GM18909 (cell line): Measurements from ENCODE around the gene TMPRSS13.

Experiments
- ATAC-seq: cut with Tn5 transposase; IDR thresholded peaks from one replicate; pipeline ENCODE4 v1.9.1; 2021; ENCODE audit warnings: mild to moderate bottlenecking; ENCODE audit not compliant: unreplicated experiment, poor library complexity

TMPRSS13 gene

GRCh38 chr11:117914991-117915618 lies 14.1 kb downstream of the TMPRSS13 start:
- ATAC-seq = no peak

GRCh38 chr11:117914398-117914761 lies 14.8 kb downstream of the TMPRSS13 start:
- no peak for ATAC-seq

- ATAC-seq = no peak
These were observed 15.3 kb downstream of the TMPRSS13 start for GRCh38 chr11:117913736-117914397.

- ATAC-seq = no peak
These were observed 16.7 kb downstream of the TMPRSS13 start for GRCh38 chr11:117912497-117912896.

GRCh38 chr11:117911694-117912093 lies 17.5 kb downstream of the TMPRSS13 start:
- ATAC-seq = no peak

GRCh38 chr11:117910941-117911655 lies 18.1 kb downstream of the TMPRSS13 start:
- no peak for ATAC-seq

DNA sequence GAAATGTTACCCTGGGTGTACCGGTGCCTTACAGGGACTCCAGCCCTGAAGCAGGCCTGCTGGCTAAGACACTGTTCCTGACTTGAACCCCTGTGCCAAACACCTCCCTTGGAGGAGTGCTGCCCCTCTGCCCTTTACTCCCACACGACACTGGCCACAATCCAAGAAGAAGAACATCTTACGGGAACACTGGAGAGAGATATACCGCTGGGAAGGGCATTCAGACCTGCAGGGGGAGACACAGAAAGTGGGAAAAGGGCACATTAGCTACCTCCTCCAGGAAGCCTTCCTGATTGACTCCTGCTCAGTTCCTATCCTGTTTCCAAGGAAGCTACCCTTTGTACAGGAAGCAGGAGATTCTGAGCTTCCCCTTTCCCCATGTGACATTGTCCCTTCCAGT lies 18.7 kb downstream of the TMPRSS13 start:
- no peak for ATAC-seq

- no peak for ATAC-seq
These were observed 19.4 kb downstream of the TMPRSS13 start for GRCh38 chr11:117909611-117910382.

DNA sequence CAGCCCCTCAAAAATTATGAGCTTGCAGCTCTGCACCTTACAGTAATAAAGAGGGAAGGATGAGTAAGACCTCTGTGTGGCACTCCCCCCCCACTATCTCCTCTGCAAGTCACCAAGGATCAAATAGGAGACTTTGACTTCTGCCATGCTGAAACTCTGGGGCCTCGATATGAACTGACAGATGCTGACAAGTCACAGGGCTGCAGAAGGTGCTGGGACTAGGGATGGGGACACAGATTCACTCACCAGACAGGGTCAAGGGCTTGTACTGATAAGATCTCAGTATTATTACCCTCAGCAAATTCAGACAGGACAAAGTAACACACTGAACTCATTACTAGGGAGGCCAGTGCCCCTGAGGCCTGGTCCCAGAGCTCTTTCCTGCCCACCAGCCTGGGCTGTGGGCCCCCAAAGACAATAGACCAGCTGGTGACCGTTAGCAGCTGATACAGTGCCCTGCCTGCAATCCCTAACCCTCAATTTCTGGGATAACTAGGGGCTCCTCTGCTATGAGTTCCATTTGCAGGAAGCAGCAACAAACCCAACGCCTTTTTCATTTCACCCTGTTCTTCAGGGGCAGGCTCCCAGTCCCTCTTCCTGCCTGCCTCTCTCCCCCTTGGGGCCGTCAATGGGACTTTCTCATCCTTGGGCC lies 20.1 kb downstream of the TMPRSS13 start:
- ATAC-seq = no peak

DNA sequence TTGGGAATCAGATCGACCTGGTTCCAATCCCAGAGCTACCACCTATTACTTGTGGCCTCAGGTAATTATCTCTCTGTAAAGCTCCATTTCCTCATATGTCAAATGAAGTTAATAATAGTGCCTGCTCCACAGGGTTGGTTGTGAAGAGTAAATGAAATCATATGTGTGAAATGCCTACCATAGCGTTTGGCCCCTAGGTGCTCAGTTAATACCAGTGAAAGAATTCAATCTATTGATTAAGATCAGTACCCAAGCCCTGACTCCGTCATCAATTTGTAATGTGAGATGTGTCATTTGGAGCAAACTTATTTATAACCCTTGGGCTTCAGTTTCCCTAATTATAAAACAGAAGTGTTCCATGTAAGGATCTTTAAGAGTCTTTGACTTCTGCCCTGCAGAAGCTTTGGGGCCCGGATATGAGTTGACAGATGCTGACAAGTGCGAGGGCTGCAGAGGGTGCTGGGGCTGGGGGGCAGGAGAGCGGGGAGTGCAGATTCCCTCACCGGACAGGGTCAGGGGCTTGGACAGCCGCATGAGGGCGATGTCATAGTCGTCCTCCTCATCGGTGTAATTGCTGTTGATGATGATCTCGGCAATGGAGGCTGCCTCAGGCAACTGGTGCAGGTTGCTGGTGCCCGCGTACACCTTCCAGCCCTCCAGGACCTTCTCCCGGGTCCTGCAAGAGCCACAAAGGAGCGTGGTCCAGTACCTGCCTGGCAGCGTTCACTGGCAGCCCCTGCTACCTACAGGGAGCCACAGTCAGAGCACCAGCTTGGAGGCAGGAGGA lies 20.9 kb downstream of the TMPRSS13 start:
- ATAC-seq = no peak

DNA sequence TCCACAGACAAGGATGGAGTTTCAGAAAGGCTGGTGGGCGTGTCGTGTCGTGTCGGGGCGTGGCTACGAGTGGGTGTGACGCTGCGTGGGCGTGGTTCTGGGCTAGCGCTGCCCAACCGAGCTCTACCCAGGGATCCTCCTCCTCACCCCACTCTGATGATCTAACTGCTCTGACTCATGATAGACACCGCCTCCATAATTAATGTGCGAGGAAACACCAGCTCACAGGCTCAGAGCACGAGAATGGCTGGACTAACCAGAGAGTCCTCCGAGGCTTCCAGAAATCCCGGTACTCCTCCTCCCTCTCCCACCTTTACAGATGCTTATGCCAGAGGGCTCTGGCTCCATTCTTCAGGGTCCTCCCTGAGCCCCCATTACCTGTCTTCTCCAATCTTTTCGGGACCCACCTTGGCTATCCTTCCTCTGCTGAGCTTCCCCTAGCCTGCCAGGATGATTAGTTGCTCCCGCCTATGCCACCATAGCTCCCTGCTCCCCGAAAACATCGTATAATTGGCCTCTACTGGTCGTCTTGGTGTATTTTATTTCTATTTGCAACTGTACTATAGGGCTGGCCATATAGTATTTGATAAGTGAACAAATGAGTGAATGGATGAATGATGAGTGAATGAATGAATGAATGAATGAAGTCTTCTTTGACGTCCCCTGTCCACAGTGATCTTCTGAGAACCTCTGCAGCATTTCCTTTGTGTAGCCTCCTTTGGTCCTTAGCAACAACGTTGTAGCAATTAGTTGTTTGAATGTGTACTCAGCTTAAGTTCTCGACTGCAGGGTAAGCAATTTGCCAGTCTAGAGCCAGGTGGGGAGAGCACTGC lies 21.7 kb downstream of the TMPRSS13 start:
- ATAC-seq = no peak

GRCh38 chr11:117906710-117907109 lies 22.5 kb downstream of the TMPRSS13 start:
- ATAC-seq = no peak

- no peak for ATAC-seq
These were observed 23.1 kb downstream of the TMPRSS13 start for GRCh38 chr11:117906126-117906525.

GRCh38 chr11:117905524-117905923 lies 23.7 kb downstream of the TMPRSS13 start:
- no peak for ATAC-seq

DNA sequence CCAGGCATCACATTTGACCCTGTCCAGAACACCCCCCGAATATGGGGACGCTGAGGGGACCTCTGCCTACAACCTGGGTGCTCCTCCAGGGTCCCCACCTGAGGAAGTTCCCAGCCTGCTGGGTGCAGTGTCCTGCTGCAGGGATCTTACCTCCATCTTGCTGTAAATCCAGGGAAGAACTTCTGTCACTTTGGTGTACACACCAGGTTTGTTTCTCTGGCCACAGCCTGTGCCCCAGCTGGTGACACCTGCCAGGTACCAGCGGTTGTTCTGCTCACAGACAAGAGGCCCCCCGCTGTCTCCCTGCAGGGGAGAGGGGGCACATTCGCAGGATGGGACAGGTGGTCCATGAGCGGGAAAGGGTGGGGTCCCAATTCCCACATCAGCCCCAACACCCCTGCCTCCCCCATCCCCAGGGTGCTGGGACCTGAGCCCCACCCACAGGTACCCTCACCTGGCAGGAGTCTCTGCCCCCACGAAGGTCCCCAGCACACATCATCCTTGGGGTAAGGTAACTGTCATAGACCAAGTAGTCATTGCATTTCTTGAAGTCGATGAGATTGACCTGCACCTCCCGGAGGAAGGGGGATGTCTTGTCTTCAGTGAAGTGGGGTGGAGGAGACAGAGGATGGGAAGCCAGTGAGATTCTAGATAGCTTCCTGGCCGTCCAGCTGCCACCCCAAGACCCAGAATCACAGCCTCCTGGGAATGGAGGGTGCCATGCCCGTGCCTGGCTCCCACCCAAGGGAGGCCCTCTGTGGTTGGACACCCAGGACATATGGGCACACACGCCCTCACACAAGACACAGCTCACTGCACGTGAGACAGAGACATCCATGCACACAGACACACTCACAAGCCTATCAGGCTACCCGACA lies 25.5 kb downstream of the TMPRSS13 start:
- no peak for ATAC-seq

- ATAC-seq = no peak
These were observed 27.0 kb downstream of the TMPRSS13 start for GRCh38 chr11:117902001-117902845.

GRCh38 chr11:117901601-117902000 lies 27.6 kb downstream of the TMPRSS13 start:
- no peak for ATAC-seq
